ENCODE results near the gene TIMM23B. TPM values are rescaled to one million over a fixed set of nuclear protein-coding genes. Genes with fewer than 3 reads are reported as not detected.
"Not testable (repeated sequence)": the region's sequence is repeated elsewhere in the genome, so short reads cannot be mapped to it uniquely, and the experiment has no call there.

The TIMM23B gene, protein sequence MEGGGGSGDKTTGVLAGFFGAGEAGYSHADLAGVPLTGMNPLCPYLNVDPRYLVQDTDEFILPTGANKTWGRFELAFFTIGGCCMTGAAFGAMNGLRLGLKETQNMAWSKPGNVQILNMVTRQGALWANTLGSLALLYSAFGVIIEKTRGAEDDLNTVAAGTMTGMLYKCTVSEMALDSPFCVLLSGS
- 9.9 and 13.8 TPM in 2 replicates for total RNA-seq (2014; rRNA removed; shearing (Covaris generic); ENCODE audit: low replicate concordance)

- DNase-seq: peak; percentile 86
- not testable (repeated sequence) for H3K9me3 ChIP-seq, H3K36me3 ChIP-seq, H3K27me3 ChIP-seq
- peak within 1 kb of the TSS; percentile 89 for H3K4me3 ChIP-seq
These were observed at the start of gene TIMM23B, which contains the start of gene PARG for GRCh38 chr10:49941447-49942338. Gene TIMM23B (plus strand): TSS chr10:49942053. CDS start chr10:49942195, 142 bp downstream. Gene PARG (minus strand): TSS chr10:49942027. CDS start chr10:49941725, 302 bp downstream.

GRCh38 chr10:49899999-49900398 is 41.9 kb upstream of the TIMM23B start:
- not testable (repeated sequence) for DNase-seq, H3K4me3 ChIP-seq, H3K9me3 ChIP-seq, H3K27me3 ChIP-seq, H3K36me3 ChIP-seq

DNA sequence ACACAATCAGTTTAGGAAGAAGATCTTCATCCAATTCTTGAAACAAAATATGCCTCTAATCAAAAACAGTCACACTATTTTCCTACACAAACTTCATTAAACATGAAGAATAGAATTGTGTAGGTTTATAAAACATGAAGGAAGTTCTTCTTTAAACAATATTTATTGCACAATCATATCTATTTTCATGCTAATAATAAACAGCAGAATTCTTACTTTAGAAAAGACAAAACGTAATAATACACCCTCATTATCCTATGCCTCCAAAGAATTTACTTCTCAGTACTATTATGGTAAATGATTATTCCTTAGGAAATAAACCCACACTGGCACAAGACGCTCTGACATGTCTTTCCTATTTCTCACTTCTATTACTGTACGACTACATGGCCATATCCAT is 41.4 kb upstream of the TIMM23B start:
- DNase-seq, H3K9me3 ChIP-seq, H3K27me3 ChIP-seq, H3K36me3 ChIP-seq, H3K4me3 ChIP-seq: not testable (repeated sequence)

DNA sequence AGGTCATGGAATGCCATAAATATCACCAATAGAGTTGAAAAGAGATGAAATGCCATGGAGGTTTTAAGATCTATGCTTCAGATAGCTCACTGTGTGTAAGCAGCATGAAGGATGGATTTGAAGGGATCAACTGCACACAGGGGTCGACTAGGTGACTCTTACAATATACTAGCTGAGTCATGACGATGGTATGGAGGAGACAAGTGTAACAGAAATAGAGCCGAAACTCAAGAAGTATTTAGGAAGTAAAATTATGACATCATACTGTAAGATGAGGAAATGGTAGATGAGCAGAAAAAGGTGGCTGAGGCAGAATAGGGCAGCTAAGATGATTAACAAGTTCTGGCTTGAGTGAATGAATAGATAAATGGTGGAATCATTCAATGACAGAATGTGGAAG is 38.0 kb upstream of the TIMM23B start:
- H3K27me3 ChIP-seq, H3K4me3 ChIP-seq, H3K9me3 ChIP-seq, DNase-seq, H3K36me3 ChIP-seq: not testable (repeated sequence)

DNA sequence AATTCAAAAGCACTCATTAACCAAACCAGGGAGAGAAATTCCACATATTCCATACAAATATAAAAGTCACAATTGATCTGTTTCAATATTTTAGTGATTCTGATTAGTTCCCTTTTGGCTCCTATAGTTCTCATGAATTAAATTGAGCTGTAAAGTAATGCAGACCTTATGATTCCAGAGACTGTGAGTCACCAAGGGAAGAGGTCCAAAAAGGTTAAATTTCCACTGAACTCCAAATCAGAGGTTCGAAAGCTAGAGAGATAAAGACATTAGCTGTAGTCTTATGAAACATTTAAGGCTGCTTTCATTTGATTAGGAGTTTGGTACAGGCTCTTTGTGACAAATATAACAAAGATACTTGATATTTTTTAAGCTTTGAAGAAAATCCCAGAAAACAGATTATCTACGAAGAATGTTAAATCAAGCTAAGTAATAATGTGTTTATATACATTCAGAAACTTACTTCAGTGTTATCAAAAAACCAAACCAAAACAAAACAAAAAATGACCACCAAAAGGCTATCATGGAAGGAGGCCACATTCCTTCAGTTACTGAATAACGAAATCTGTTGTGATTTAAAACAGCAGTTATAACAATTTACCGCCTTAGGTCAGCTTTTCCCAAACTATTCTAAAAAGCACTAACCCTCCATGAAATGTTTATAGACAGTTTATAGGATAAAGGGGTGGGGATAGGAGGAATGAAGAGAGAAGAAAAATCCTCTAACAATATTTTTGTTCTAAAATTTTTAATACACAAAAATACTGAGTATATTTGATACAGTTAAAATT is 33.4 kb upstream of the TIMM23B start:
- not testable (repeated sequence) for H3K36me3 ChIP-seq, DNase-seq, H3K4me3 ChIP-seq, H3K27me3 ChIP-seq, H3K9me3 ChIP-seq

- DNase-seq, H3K4me3 ChIP-seq, H3K9me3 ChIP-seq, H3K36me3 ChIP-seq, H3K27me3 ChIP-seq: not testable (repeated sequence)
These were observed 31.6 kb upstream of the TIMM23B start for GRCh38 chr10:49910295-49910694.

DNA sequence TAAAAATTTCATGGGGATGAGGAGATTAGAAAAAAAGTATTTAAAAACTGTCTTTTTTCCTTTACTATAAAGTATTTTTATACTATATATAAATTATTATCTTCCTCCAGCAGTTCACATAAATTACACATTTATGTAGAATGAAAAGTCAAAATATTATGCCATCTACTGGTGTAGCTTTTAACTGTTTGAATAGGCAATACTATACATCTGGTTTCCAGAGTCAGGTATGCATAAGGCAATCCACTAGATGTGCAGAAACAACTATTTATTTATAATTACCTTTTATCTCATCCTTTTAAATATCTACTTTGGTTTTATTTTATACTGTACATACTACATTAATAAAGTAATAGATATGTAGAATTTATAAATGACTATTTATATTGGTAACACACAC is 25.4 kb upstream of the TIMM23B start:
- not testable (repeated sequence) for H3K36me3 ChIP-seq, H3K27me3 ChIP-seq, DNase-seq, H3K9me3 ChIP-seq, H3K4me3 ChIP-seq

GRCh38 chr10:49917927-49918326 is 23.9 kb upstream of the TIMM23B start:
- not testable (repeated sequence) for H3K9me3 ChIP-seq, H3K27me3 ChIP-seq, H3K4me3 ChIP-seq, DNase-seq, H3K36me3 ChIP-seq

DNA sequence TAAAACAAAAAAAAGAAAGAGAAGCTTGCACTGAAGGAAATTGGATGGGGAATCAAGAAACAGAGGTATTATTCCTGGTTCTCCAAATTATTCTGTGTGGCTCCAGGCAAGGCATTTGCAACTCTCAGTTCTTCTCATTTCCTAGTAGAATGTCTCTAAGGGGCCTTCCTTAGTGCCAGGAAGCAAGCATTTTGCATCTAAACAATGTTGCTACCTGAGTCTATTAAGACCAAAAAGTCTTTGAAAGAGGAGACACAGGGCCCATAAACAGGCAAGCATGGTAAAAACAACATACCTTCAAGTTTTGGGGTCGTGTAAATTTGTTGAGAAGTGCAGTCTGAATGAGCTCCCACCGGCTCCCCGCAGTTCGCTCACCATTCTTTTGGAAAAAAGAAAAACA is 19.8 kb upstream of the TIMM23B start:
- H3K36me3 ChIP-seq, H3K27me3 ChIP-seq, H3K9me3 ChIP-seq, H3K4me3 ChIP-seq, DNase-seq: not testable (repeated sequence)

GRCh38 chr10:49923572-49923971 is 18.3 kb upstream of the TIMM23B start:
- not testable (repeated sequence) for H3K36me3 ChIP-seq, H3K4me3 ChIP-seq, DNase-seq, H3K27me3 ChIP-seq, H3K9me3 ChIP-seq

GRCh38 chr10:49931276-49931675 is 10.6 kb upstream of the TIMM23B start:
- not testable (repeated sequence) for H3K27me3 ChIP-seq, H3K4me3 ChIP-seq, H3K36me3 ChIP-seq, H3K9me3 ChIP-seq, DNase-seq

- H3K9me3 ChIP-seq, H3K36me3 ChIP-seq, DNase-seq, H3K27me3 ChIP-seq, H3K4me3 ChIP-seq: not testable (repeated sequence)
These were observed 9.7 kb upstream of the TIMM23B start for GRCh38 chr10:49931959-49932728.

GRCh38 chr10:49942339-49942705 is 469 bp downstream of the TIMM23B start:
- H3K9me3 ChIP-seq, DNase-seq, H3K27me3 ChIP-seq: not testable (repeated sequence)
- H3K4me3 ChIP-seq: peak overlapping the region; percentile 89
- peaks cover 12% of the 10 kb centered on the region for H3K36me3 ChIP-seq

DNA sequence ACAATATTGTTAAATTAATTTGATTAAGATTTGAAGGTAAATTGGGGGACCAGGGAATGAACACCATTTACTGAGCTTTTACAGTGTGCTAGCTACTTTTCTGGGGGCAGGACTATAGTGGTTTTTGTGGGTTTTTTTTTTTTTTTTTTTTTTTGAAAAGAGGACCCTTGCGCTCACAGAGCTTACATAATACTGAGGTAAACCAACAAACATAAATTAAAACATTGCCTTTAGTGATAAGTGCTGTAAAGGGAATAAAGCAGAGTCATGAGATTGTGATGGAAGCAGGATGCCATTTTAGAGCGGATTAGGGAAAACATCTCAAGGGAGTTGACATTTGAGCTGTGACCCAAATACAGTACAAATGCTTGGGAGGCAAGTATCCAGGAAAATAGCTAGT is 1.8 kb downstream of the TIMM23B start:
- not testable (repeated sequence) for H3K27me3 ChIP-seq, H3K9me3 ChIP-seq, DNase-seq, H3K4me3 ChIP-seq
- peaks cover 22% of the 10 kb centered on the region for H3K36me3 ChIP-seq

DNA sequence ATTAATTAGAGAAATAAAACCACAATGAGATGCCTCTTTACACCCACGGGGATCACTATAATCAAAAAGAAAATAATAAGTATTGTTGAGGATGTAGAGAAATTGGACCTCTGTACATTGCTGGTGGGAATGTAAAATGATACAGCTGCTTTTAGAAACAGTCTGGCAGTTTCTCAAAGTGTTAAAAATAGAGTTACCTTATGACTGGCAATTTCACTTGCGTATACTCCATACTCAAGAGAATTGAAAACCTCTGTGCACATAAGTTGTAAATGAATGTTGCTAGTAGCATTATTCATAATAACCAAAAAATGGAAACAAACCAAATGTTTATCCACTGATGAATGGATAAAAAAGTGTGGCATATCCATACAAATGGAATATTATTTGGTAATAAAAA is 6.3 kb downstream of the TIMM23B start:
- H3K36me3 ChIP-seq: peaks cover 22% of the 10 kb centered on the region
- H3K9me3 ChIP-seq, H3K4me3 ChIP-seq, DNase-seq, H3K27me3 ChIP-seq: not testable (repeated sequence)

- not testable (repeated sequence) for DNase-seq, H3K9me3 ChIP-seq, H3K4me3 ChIP-seq, H3K27me3 ChIP-seq
- peaks cover 23% of the 10 kb centered on the region for H3K36me3 ChIP-seq
These were observed 6.9 kb downstream of the TIMM23B start for GRCh38 chr10:49948737-49949136.

GRCh38 chr10:49952006-49952405 is 10.2 kb downstream of the TIMM23B start:
- not testable (repeated sequence) for H3K9me3 ChIP-seq, DNase-seq, H3K27me3 ChIP-seq, H3K4me3 ChIP-seq
- H3K36me3 ChIP-seq: peaks cover 27% of the 10 kb centered on the region
